Measurements from ENCODE around the gene NSD2.

The NSD2 gene

GRCh38 chr4:1943928-1944327, 72.7 kb downstream of the NSD2 start:
- no peak overlapping the region for H3K27ac ChIP-seq (replicated peaks)
- TF ChIP-seq GABPA (IDR thresholded peaks at IDR 0.05; ENCODE audit: low read depth) (no peak), SPI1 (IDR thresholded peaks at IDR 0.05; ENCODE audit: borderline replicate concordance, low read depth) (no peak), POLR2AphosphoS5 (IDR thresholded peaks at IDR 0.05; ENCODE audit: low read depth) (no peak), REST (IDR thresholded peaks at IDR 0.05; ENCODE audit: insufficient replicate concordance, low read depth) (no peak), CTCF (IDR thresholded peaks at IDR 0.05; ENCODE audit: insufficient read depth, low read length) (no peak)
- no peaks in the 10 kb centered on the region for H3K27me3 ChIP-seq (ENCODE audit: insufficient read depth, poor library complexity, severe bottlenecking)
- H3K4me3 ChIP-seq (replicated peaks; ENCODE audit: insufficient read depth, low read length), result no peak overlapping the region
- DNase-seq (ENCODE audit: low read depth in 1 of 2, low spot score in 1 of 2), result no peak

DNA sequence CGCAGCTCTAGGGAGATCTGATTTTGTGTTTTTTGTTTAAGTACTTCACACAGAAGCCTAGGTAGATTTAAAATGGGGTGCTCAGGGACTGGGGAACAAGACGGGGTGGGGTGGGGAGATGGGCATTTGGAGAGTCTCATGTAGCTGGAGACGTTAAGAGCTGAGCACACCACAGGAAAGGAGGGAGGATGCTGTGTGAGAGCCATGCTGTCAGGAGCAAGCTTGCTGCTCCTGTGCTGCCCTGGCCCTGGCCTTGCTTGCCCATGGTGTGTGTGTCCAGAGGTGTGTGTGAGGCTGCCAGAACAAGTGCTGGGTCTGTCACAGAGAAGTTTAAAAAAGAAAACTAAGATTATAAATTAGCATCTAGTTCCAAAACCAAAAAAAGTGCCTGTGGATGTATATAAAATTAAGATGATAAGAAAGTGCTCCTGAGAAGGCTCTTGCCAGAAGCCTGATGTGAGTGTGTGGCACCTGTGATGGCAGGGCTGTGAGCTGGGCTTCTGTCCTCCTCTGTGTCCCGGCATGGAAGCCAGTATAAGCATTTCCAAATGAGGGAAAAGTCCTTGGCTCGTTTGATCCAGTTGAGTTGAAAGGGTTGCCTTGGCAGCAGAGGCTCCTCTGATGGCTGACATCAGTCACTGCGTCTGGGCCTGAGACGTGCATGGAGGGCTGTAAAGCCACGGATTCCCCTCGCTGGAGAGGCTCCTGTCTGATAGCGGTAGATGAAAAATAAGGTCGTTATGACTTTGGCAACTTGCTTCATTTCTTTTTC, 74.1 kb downstream of the NSD2 start:
- DNase-seq (ENCODE audit: low read depth in 1 of 2, low spot score in 1 of 2), result no peak
- H3K27ac ChIP-seq (replicated peaks), result no peak overlapping the region
- TF ChIP-seq POLR2AphosphoS5 (IDR thresholded peaks at IDR 0.05; ENCODE audit: low read depth) (no peak), REST (IDR thresholded peaks at IDR 0.05; ENCODE audit: insufficient replicate concordance, low read depth) (no peak), SPI1 (IDR thresholded peaks at IDR 0.05; ENCODE audit: borderline replicate concordance, low read depth) (no peak), CTCF (IDR thresholded peaks at IDR 0.05; ENCODE audit: insufficient read depth, low read length) (no peak), GABPA (IDR thresholded peaks at IDR 0.05; ENCODE audit: low read depth) (no peak)

GRCh38 chr4:1945912-1946311, 74.7 kb downstream of the NSD2 start:
- H3K27me3 ChIP-seq (ENCODE audit: insufficient read depth, poor library complexity, severe bottlenecking), result no peaks in the 10 kb centered on the region
- no peak overlapping the region for H3K4me3 ChIP-seq (replicated peaks; ENCODE audit: insufficient read depth, low read length)
- TF ChIP-seq SPI1 (IDR thresholded peaks at IDR 0.05; ENCODE audit: borderline replicate concordance, low read depth) (no peak), REST (IDR thresholded peaks at IDR 0.05; ENCODE audit: insufficient replicate concordance, low read depth) (no peak), GABPA (IDR thresholded peaks at IDR 0.05; ENCODE audit: low read depth) (no peak), POLR2AphosphoS5 (IDR thresholded peaks at IDR 0.05; ENCODE audit: low read depth) (no peak), CTCF (IDR thresholded peaks at IDR 0.05; ENCODE audit: insufficient read depth, low read length) (no peak)
- no peak overlapping the region for H3K27ac ChIP-seq (replicated peaks)
- DNase-seq (ENCODE audit: low read depth in 1 of 2, low spot score in 1 of 2), result no peak

More for the DNA sequence above, 74.1 kb downstream of the NSD2 start:
- no peaks in the 10 kb centered on the region for H3K27me3 ChIP-seq (ENCODE audit: insufficient read depth, poor library complexity, severe bottlenecking)
- H3K4me3 ChIP-seq (replicated peaks; ENCODE audit: insufficient read depth, low read length), result no peak overlapping the region
